IMR-90 (cell line): ENCODE measurements around the gene ZNF385B. TPM values are rescaled to one million over a fixed set of nuclear protein-coding genes. Genes with fewer than 3 reads are reported as not detected.

ENCODE experiments used
- ATAC-seq: fragments of 200-7000 bp; cut with Tn5 transposase; 2 replicates; pipeline ENCODE4 v1.9.1; 2020; ENCODE audit warnings: low read depth, mild to moderate bottlenecking, moderate library complexity
- BruUV-seq: library from RNA; stranded (reverse); fragments of 400-500 nt; replicated peaks from 2 replicates; lab custom pipeline; 2021; lab: Mats Ljungman, UMichigan
- CTCF ChIA-PET: fragments of 300-600 bp; formaldehyde crosslinking; extraction: SDS; loops from one replicate; lab custom pipeline; 2021; ENCODE audit warnings: antibody characterized with exemption; lab: Yijun Ruan, JAX
- POLR2A ChIA-PET: fragments of 300-600 bp; sonication (Branson Sonifier 250); formaldehyde crosslinking; loops from one replicate; lab custom pipeline; 2022; ENCODE audit warnings: antibody characterized with exemption; ENCODE audit not compliant: unreplicated experiment; lab: Charles Lee
- DNase-seq: peaks from one replicate; pipeline ENCODE4 v3.0.0; 2013
- H2AFZ ChIP-seq: replicated peaks from 2 replicates; pipeline ENCODE3; 2013; ENCODE audit warnings: low read length, mild to moderate bottlenecking; ENCODE audit not compliant: poor library complexity
- H2AK5ac ChIP-seq: 2 replicates; pipeline ENCODE4 v1.6.1; 2013; ENCODE audit warnings: low read depth, low read length, inconsistent platforms
- H2AK9ac ChIP-seq: replicated peaks from 2 replicates; pipeline ENCODE3; 2013; ENCODE audit warnings: mild to moderate bottlenecking, low read depth, low read length, moderate library complexity; ENCODE audit not compliant: poor library complexity
- H2BK120ac ChIP-seq: 2 replicates; pipeline ENCODE4 v1.6.1; 2013; ENCODE audit warnings: low read depth, low read length, inconsistent platforms
- H2BK15ac ChIP-seq: 3 replicates; pipeline ENCODE4 v1.6.1; 2013; ENCODE audit warnings: low read depth, low read length, inconsistent platforms
- H2BK20ac ChIP-seq: 2 replicates; pipeline ENCODE4 v1.6.1; 2013; ENCODE audit warnings: low read depth, mild to moderate bottlenecking, inconsistent platforms, low read length, moderate library complexity
- H2BK5ac ChIP-seq: 2 replicates; pipeline ENCODE4 v1.6.1; 2013; ENCODE audit warnings: mild to moderate bottlenecking, low read depth, low read length, inconsistent platforms; ENCODE audit not compliant: poor library complexity, severe bottlenecking
- H3K14ac ChIP-seq: replicated peaks from 2 replicates; pipeline ENCODE4 v1.6.1; 2013; ENCODE audit warnings: low read depth, low read length, inconsistent platforms
- H3K18ac ChIP-seq: 2 replicates; pipeline ENCODE4 v1.6.1; 2013; ENCODE audit warnings: low read depth, low read length, control low read depth
- H3K23ac ChIP-seq: 2 replicates; pipeline ENCODE4 v1.6.1; 2013; ENCODE audit warnings: low read depth, low read length, inconsistent platforms
- H3K27ac ChIP-seq: 2 replicates; pipeline ENCODE4 v1.5.1; 2013; ENCODE audit warnings: mild to moderate bottlenecking, control low read depth, low read length; ENCODE audit not compliant: insufficient read depth
- H3K27me3 ChIP-seq: 2 replicates; pipeline ENCODE4 v1.6.1; 2013; ENCODE audit warnings: low read length; ENCODE audit not compliant: control insufficient read depth, insufficient read depth
- H3K36me3 ChIP-seq: 2 replicates; pipeline ENCODE4 v1.6.1; 2013; ENCODE audit warnings: low read length, mixed read lengths; ENCODE audit not compliant: control insufficient read depth, insufficient read depth
- H3K4ac ChIP-seq: 2 replicates; pipeline ENCODE4 v1.6.1; 2013; ENCODE audit warnings: low read depth, low read length, inconsistent platforms
- H3K4me1 ChIP-seq: 2 replicates; pipeline ENCODE4 v1.6.1; 2013; ENCODE audit warnings: low read length, mixed read lengths; ENCODE audit not compliant: control insufficient read depth, insufficient read depth
- H3K4me2 ChIP-seq: 2 replicates; pipeline ENCODE4 v1.6.1; 2013; ENCODE audit warnings: low read depth, mild to moderate bottlenecking, control low read depth, low read length, moderate library complexity
- H3K4me3 ChIP-seq: 2 replicates; pipeline ENCODE4 v1.5.1; 2013; ENCODE audit warnings: low read depth, mild to moderate bottlenecking, control low read depth, low read length, moderate library complexity; ENCODE audit not compliant: insufficient read depth
- H3K56ac ChIP-seq: 2 replicates; pipeline ENCODE4 v1.6.1; 2013; ENCODE audit warnings: low read length, inconsistent platforms; ENCODE audit not compliant: insufficient read depth; ENCODE audit errors: extremely low read depth
- H3K79me1 ChIP-seq, 2 experiments: 2 replicates each; pipeline ENCODE4 v1.6.1; 2013; ENCODE audit warnings: low read length in 2 of 2, inconsistent platforms in 1 of 2, low read depth in 1 of 2
- H3K9ac ChIP-seq: 2 replicates; pipeline ENCODE4 v1.6.1; 2013; ENCODE audit warnings: low read depth, low read length, control low read depth
- H3K9me1 ChIP-seq: 2 replicates; pipeline ENCODE4 v1.6.1; 2013; ENCODE audit warnings: low read length, inconsistent platforms; ENCODE audit not compliant: insufficient read depth
- H3K9me3 ChIP-seq: 2 replicates; pipeline ENCODE4 v1.6.1; 2013; ENCODE audit warnings: low read length; ENCODE audit not compliant: control insufficient read depth, insufficient read depth
- H4K20me1 ChIP-seq: 2 replicates; pipeline ENCODE4 v1.6.1; 2013; ENCODE audit warnings: low read length, inconsistent platforms; ENCODE audit not compliant: insufficient read depth
- H4K5ac ChIP-seq: 2 replicates; pipeline ENCODE4 v1.6.1; 2013; ENCODE audit warnings: mild to moderate bottlenecking, low read depth, low read length, control low read depth
- H4K8ac ChIP-seq, 2 experiments: 2 replicates each; pipeline ENCODE4 v1.6.1; 2013; ENCODE audit warnings: low read depth in 2 of 2, low read length in 2 of 2, control low read depth in 1 of 2, inconsistent platforms in 1 of 2
- H4K91ac ChIP-seq: 2 replicates; pipeline ENCODE4 v1.6.1; 2013; ENCODE audit warnings: low read depth, low read length, inconsistent platforms; ENCODE audit not compliant: insufficient read depth
- BHLHE40 ChIP-seq: fragments of 150-350 bp; IDR thresholded peaks from 2 replicates; pipeline ENCODE4 v1.6.1; 2016; ENCODE audit warnings: mild to moderate bottlenecking, low read depth, low read length
- MAFK ChIP-seq: IDR thresholded peaks from 2 replicates; pipeline ENCODE4 v1.6.1; 2012; ENCODE audit warnings: low read depth, low read length, improper control_type of control experiment
- WGBS, 2 experiments: methylation state at CpG; one replicate each; pipeline versions ENCODE4 v1.1.5 to v1.1.7; 2013; ENCODE audit warnings: missing lambda C conversion rate in 2 of 2; ENCODE audit not compliant: insufficient read length in 1 of 2; ENCODE audit errors: extremely low coverage in 2 of 2; 5-methylcytosine and 5-hydroxymethylcytosine counted together
- dilution Hi-C: fragments of 300-500 bp; cut with HindIII; formaldehyde crosslinking; loops from one replicate; pipeline ENCODE4 v1.14.3; 2018; ENCODE audit warnings: low sequenced_read_pairs; ENCODE audit not compliant: unreplicated experiment
- in situ Hi-C: fragments of 300-500 bp; cut with MboI; formaldehyde crosslinking; loops from 3 replicates; pipeline ENCODE4 v1.14.3; 2019; ENCODE audit warnings: low sequenced_read_pairs, inconsistent platforms, mixed read lengths
- intact Hi-C: fragments of 100-400 bp; cut with micrococcal nuclease; formaldehyde crosslinking; loops from 2 replicates; pipeline ENCODE4 v1.10.0; 2022
- polyA plus RNA-seq, 3 experiments: library from polyadenylated mRNA; depleted of rRNA; stranded (reverse); fragments of >200 nt; gene quantifications; 2 replicates each; pipeline ENCODE4 v1.2.3, GENCODE V29; 2012; ENCODE audit warnings: low replicate concordance in 1 of 3
- total RNA-seq: library from RNA; depleted of rRNA; stranded (reverse); fragments of >200 nt; gene quantifications from 2 replicates; pipeline ENCODE4 v1.2.3, GENCODE V29; 2012

Gene ZNF385B
- total and polyA plus RNA-seq, 2 of the 4 experiments (the other 2 are of a cell fraction) = not detected

- H2BK15ac ChIP-seq = no peak overlapping the region
- POLR2A ChIA-PET = no interaction called here
- no TSS peak for BruUV-seq
These were observed 218.9 kb downstream of the ZNF385B start for GRCh38 chr2:179642462-179642861.

More at GRCh38 chr2:179642462-179642861, 218.9 kb downstream of the ZNF385B start:
- no peaks in the 10 kb centered on the region for H3K36me3 ChIP-seq
- no peak overlapping the region for H3K4me3 ChIP-seq
- H3K56ac ChIP-seq = no peak overlapping the region
- H3K27ac ChIP-seq = no peak overlapping the region
- H3K9me3 ChIP-seq = no peaks in the 10 kb centered on the region
- no peak overlapping the region for H2AK9ac ChIP-seq
- no peak overlapping the region for H2AK5ac ChIP-seq
- H4K20me1 ChIP-seq = no peaks in the 10 kb centered on the region
- H2BK20ac ChIP-seq = no peak overlapping the region
- no peak overlapping the region for H3K9ac ChIP-seq
- 50% methylated on average over 1 of the region's 2 CpGs; no CpG with 5 or more reads in 1 of the 2 experiments for WGBS, 2 experiments
- dilution Hi-C loops (no loop called here), in situ Hi-C loops (no loop called here), intact Hi-C loops (no loop called here)
- no peak for ATAC-seq
- no peaks in the 10 kb centered on the region for H3K4me1 ChIP-seq
- no peak overlapping the region for H3K4ac ChIP-seq
- TF ChIP-seq BHLHE40 (no peak), MAFK (peak; percentile 54)
- H4K8ac ChIP-seq = no peak overlapping the region
- no peak overlapping the region for H2AFZ ChIP-seq
- H3K27me3 ChIP-seq = no peaks in the 10 kb centered on the region
- H2BK120ac ChIP-seq = no peak overlapping the region
- H3K23ac ChIP-seq = no peak overlapping the region
- CTCF ChIA-PET = interaction anchor here (0.7 kb wide), 1 partner anchor 9 kb away, joined by 3 read pairs; no protein-coding TSS in a partner anchor
- H4K5ac ChIP-seq = no peak overlapping the region
- no peak overlapping the region for H2BK5ac ChIP-seq
- no peaks in the 10 kb centered on the region for H3K79me1 ChIP-seq
- H3K18ac ChIP-seq = no peak overlapping the region
- no peak overlapping the region for H3K4me2 ChIP-seq
- DNase-seq = no peak
- H4K91ac ChIP-seq = no peak overlapping the region
- H3K14ac ChIP-seq = no peak overlapping the region
- no peaks in the 10 kb centered on the region for H3K9me1 ChIP-seq
